GM12878 (cell line): ENCODE results near the gene BCAS3. TPM values are rescaled to one million over a fixed set of nuclear protein-coding genes. Genes with fewer than 3 reads are reported as not detected.

Experiments used
- ATAC-seq: fragments of 200-7000 bp; cut with Tn5 transposase; 3 replicates; pipeline ENCODE4 v1.9.1; 2020; ENCODE audit warnings: mild to moderate bottlenecking, moderate library complexity
- BruUV-seq: library from RNA; stranded (reverse); fragments of 400-500 nt; replicated peaks from 2 replicates; lab custom pipeline; 2021; lab: Mats Ljungman, UMichigan
- CTCF ChIA-PET: fragments of 300-600 bp; sonication (Branson Sonifier 250); formaldehyde crosslinking; extraction: SDS; loops from one replicate; lab custom pipeline; 2021; ENCODE audit warnings: inconsistent platforms; lab: Yijun Ruan, JAX
- POLR2A ChIA-PET: fragments of 350-600 bp; formaldehyde crosslinking; extraction: SDS; loops from one replicate; lab custom pipeline; 2021; ENCODE audit warnings: inconsistent platforms; lab: Charles Lee
- RAD21 ChIA-PET: fragments of 300-600 bp; sonication (Branson Sonifier 250); formaldehyde crosslinking; loops from one replicate; lab custom pipeline; 2023; ENCODE audit warnings: antibody characterized with exemption; ENCODE audit not compliant: unreplicated experiment; lab: Charles Lee
- SMC1A ChIA-PET: fragments of 300-600 bp; sonication (Branson Sonifier 250); formaldehyde crosslinking; loops from one replicate; lab custom pipeline; 2023; ENCODE audit not compliant: unreplicated experiment, uncharacterized antibody; lab: Charles Lee
- DNase-seq: peaks from one replicate; pipeline ENCODE4 v3.0.0-alpha.2; 2011; ENCODE audit warnings: low read depth, low spot score
- FAIRE-seq: peaks from 3 replicates; lab custom pipeline; 2011; peaks lifted over from hg19 to GRCh38; lab: Jason Lieb, UNC
- H2AFZ ChIP-seq: 2 replicates; pipeline ENCODE4 v1.6.0; 2011; ENCODE audit warnings: low read depth, low read length, control low read depth; ENCODE audit not compliant: control insufficient read depth
- H3K27ac ChIP-seq: 2 replicates; pipeline ENCODE4 v1.5.1; 2011; ENCODE audit warnings: control low read depth; ENCODE audit not compliant: control insufficient read depth, insufficient read depth
- H3K27me3 ChIP-seq, 2 experiments: replicated peaks in 1 of 2; 2 replicates each; pipeline versions ENCODE4 v1.6.0 to v1.6.1; 2011; ENCODE audit warnings: low read length in 1 of 2; ENCODE audit not compliant: control insufficient read depth in 2 of 2, insufficient read depth in 2 of 2
- H3K36me3 ChIP-seq, 2 experiments: 2 replicates each; pipeline ENCODE4 v1.5.1; 2011; ENCODE audit warnings: low read length in 1 of 2; ENCODE audit not compliant: control insufficient read depth in 2 of 2, insufficient read depth in 2 of 2
- H3K4me1 ChIP-seq: 2 replicates; pipeline ENCODE4 v1.6.1; 2011; ENCODE audit warnings: mild to moderate bottlenecking, low read length, moderate library complexity, mixed read lengths; ENCODE audit not compliant: control insufficient read depth, insufficient read depth
- H3K4me2 ChIP-seq: 2 replicates; pipeline ENCODE4 v1.6.0; 2011; ENCODE audit warnings: control low read depth; ENCODE audit not compliant: control insufficient read depth, insufficient read depth
- H3K4me3 ChIP-seq: fragments of 200-600 bp; sonication (generic); 2 replicates; pipeline ENCODE4 v1.5.1; 2016
- H3K79me2 ChIP-seq: 2 replicates; pipeline ENCODE4 v1.6.0; 2011; ENCODE audit warnings: low read length; ENCODE audit not compliant: control insufficient read depth, insufficient read depth
- H3K9ac ChIP-seq: 2 replicates; pipeline ENCODE4 v1.8.0; 2011; ENCODE audit warnings: low read length, control low read depth, mixed read lengths; ENCODE audit not compliant: control insufficient read depth, insufficient read depth
- H3K9me3 ChIP-seq: replicated peaks from 3 replicates; pipeline ENCODE4 v1.5.1; 2011; ENCODE audit warnings: mild to moderate bottlenecking, low read length; ENCODE audit not compliant: control insufficient read depth, insufficient read depth
- H4K20me1 ChIP-seq: 2 replicates; pipeline ENCODE4 v1.6.0; 2011; ENCODE audit not compliant: control insufficient read depth, insufficient read depth
- CBX5 ChIP-seq: sonication (generic); IDR thresholded peaks from 2 replicates; pipeline ENCODE4 v1.6.1; 2016; ENCODE audit warnings: low read depth, moderate library complexity, mild to moderate bottlenecking, inconsistent platforms
- CREB1 ChIP-seq: IDR thresholded peaks from 2 replicates; pipeline ENCODE4 v1.6.1; 2012; ENCODE audit warnings: low read depth, mild to moderate bottlenecking, inconsistent platforms
- KLF5 ChIP-seq: fragments of 450-650 bp; IDR thresholded peaks from 2 replicates; pipeline ENCODE4 v1.6.1; 2014; ENCODE audit warnings: mild to moderate bottlenecking; ENCODE audit not compliant: partially characterized antibody
- MAX ChIP-seq: IDR thresholded peaks from 2 replicates; pipeline ENCODE4 v1.6.1; 2012; ENCODE audit warnings: low read depth, low read length, improper control_type of control experiment
- MYB ChIP-seq: fragments of 150-350 bp; IDR thresholded peaks from 2 replicates; pipeline ENCODE4 v1.6.1; 2014; ENCODE audit warnings: mild to moderate bottlenecking, low read depth, low read length, borderline replicate concordance
- SREBF1 ChIP-seq: IDR thresholded peaks from 2 replicates; pipeline ENCODE4 v1.6.1; 2012; ENCODE audit warnings: mild to moderate bottlenecking, low read length
- TCF12 ChIP-seq: IDR thresholded peaks from 2 replicates; pipeline ENCODE4 v1.6.1; 2011; ENCODE audit warnings: low read depth, mild to moderate bottlenecking, low read length
- WRNIP1 ChIP-seq: IDR thresholded peaks from 2 replicates; pipeline ENCODE4 v1.6.1; 2011; ENCODE audit warnings: low read depth, low read length, improper control_type of control experiment, borderline replicate concordance
- ZBTB4 ChIP-seq: fragments of 450-650 bp; formaldehyde crosslinking; IDR thresholded peaks from 2 replicates; pipeline ENCODE4 v1.4.0; 2022; ENCODE audit warnings: mild to moderate bottlenecking, moderate library complexity
- ZBTB40 ChIP-seq: fragments of 450-650 bp; IDR thresholded peaks from 2 replicates; pipeline ENCODE4 v1.6.1; 2016; ENCODE audit warnings: mild to moderate bottlenecking, moderate library complexity, borderline replicate concordance
- ZSCAN29 ChIP-seq: fragments of 450-650 bp; IDR thresholded peaks from 2 replicates; pipeline ENCODE4 v1.6.1; 2017; ENCODE audit warnings: mild to moderate bottlenecking, moderate library complexity
- WGBS: methylation state at CpG from one replicate; pipeline ENCODE4 v1.1.6; 2016; ENCODE audit warnings: low lambda C conversion rate; ENCODE audit not compliant: insufficient replicate concordance, insufficient coverage; ENCODE audit errors: missing lambda C conversion rate; 5-methylcytosine and 5-hydroxymethylcytosine counted together
- in situ Hi-C: fragments of 300-500 bp; cut with MboI; formaldehyde crosslinking; loops from 9 replicates; pipeline ENCODE4 v1.14.3; 2018; ENCODE audit warnings: mixed read lengths
- intact Hi-C: fragments of 100-400 bp; cut with micrococcal nuclease; formaldehyde crosslinking; loops from one replicate; pipeline ENCODE4 v1.14.2; 2022; ENCODE audit not compliant: unreplicated experiment
- polyA plus RNA-seq, 11 experiments: library from polyadenylated mRNA; depleted of rRNA in 4 of 11; unstranded in 6 of 11; stranded (reverse) in 5 of 11; fragments of >200 nt; fragmentation: Nextera tagmentation in 4 of 11; fragmentation: Illumina TruSeq in 1 of 11; extraction: Ambion mirVana in 4 of 11; extraction: Trizol in 1 of 11; gene quantifications; 1 replicate in 1 of 11; 2 replicates in 10 of 11; pipeline versions ENCODE4 v1.2.1 to v1.2.3, GENCODE V29; 2011 to 2016; ENCODE audit warnings: inconsistent platforms in 2 of 11, missing spikeins in 2 of 11, low read depth in 1 of 11
- total RNA-seq, 4 experiments: library from RNA; depleted of rRNA in 3 of 4; stranded (reverse); fragments of >200 nt in 3 of 4; fragmentation: Illumina TruSeq in 1 of 4; extraction: Trizol in 1 of 4; gene quantifications; 2 replicates each; pipeline versions ENCODE4 v1.2.1 to v1.2.3, GENCODE V29; 2013 to 2021

Gene BCAS3
- total and polyA plus RNA-seq, 10 of the 15 experiments (the other 5 are each of a cell fraction or from before 2014, with no cell fraction given), result 2.1 to 11.0 (median 6.6) TPM

- TF ChIP-seq ZBTB4 (CRISPR knock-in tag), result no peak
Observed at GRCh38 chr17:61196799-61197198, 519.1 kb downstream of the BCAS3 start (continued).

- no peak overlapping the region for H3K4me2 ChIP-seq
- BruUV-seq, result no TSS peak
- no peaks in the 10 kb centered on the region for H3K4me1 ChIP-seq
- ChIA-PET SMC1A (interaction anchor here (1.5 to 1.9 kb wide), 2 partner anchors 10 to 24 kb away, joined by 4 to 6 read pairs; no protein-coding TSS in a partner anchor), POLR2A (no interaction called here), RAD21 (no interaction called here), CTCF (interaction anchor here (1.2 kb wide), 1 partner anchor 8 kb away, joined by 3 read pairs; no protein-coding TSS in a partner anchor)
- H3K79me2 ChIP-seq, result no peaks in the 10 kb centered on the region
- H4K20me1 ChIP-seq, result no peaks in the 10 kb centered on the region
- no peaks in the 10 kb centered on the region for H3K9me3 ChIP-seq
- H2AFZ ChIP-seq, result no peak overlapping the region
- H3K9ac ChIP-seq, result no peak overlapping the region
- no peak for DNase-seq
- intact Hi-C loops (no loop called here), in situ Hi-C loops (no loop called here)
- H3K4me3 ChIP-seq, result no peak overlapping the region
- WGBS, result 74% methylated on average over 4 of the region's 4 CpGs
- no peak overlapping the region for H3K27ac ChIP-seq
- ATAC-seq, result no peak
- no peaks in the 10 kb centered on the region for H3K27me3 ChIP-seq
- FAIRE-seq, result no peak
- no peaks in the 10 kb centered on the region for H3K36me3 ChIP-seq
- TF ChIP-seq MYB (no peak), SREBF1 (no peak), MAX (no peak), ZSCAN29 (no peak), CREB1 (no peak), CBX5 (no peak), ZBTB40 (no peak), WRNIP1 (no peak), TCF12 (no peak), KLF5 (no peak)
Observed at GRCh38 chr17:61199431-61200338, 522.0 kb downstream of the BCAS3 start.
